ENCODE measurements around the gene VCL. TPM values are rescaled to one million over a fixed set of nuclear protein-coding genes. Genes with fewer than 3 reads are reported as not detected.

The VCL gene
- total RNA-seq, 1 experiment from 2014 or later = 106 TPM

GRCh38 chr10:73970845-73971244 lies 27.1 kb upstream of the VCL start:
- TF ChIP-seq REST (IDR thresholded peaks at IDR 0.05; ENCODE audit: low read depth) = no peak
- no peak for TF ChIP-seq TCF7L2 (IDR thresholded peaks at IDR 0.05; ENCODE audit: borderline replicate concordance, extremely low read depth, insufficient read depth, insufficient read length)
- TF ChIP-seq EZH2phosphoT487 (IDR thresholded peaks at IDR 0.05; ENCODE audit: borderline replicate concordance) = no peak
- TF ChIP-seq ZBTB33 (IDR thresholded peaks at IDR 0.05; ENCODE audit: extremely low read depth, insufficient replicate concordance, low read length) = no peak
- no peak for TF ChIP-seq YY1 (IDR thresholded peaks at IDR 0.05; ENCODE audit: extremely low read depth, insufficient replicate concordance, low read depth, low read length)
- no peak for TF ChIP-seq POLR2A (IDR thresholded peaks at IDR 0.05; ENCODE audit: borderline replicate concordance, extremely low read depth, insufficient read depth, insufficient read length)
- no peak for TF ChIP-seq POLR2AphosphoS5 (IDR thresholded peaks at IDR 0.05; ENCODE audit: low read depth, low read length)
- Histone ChIP-seq H4K20me1 (ENCODE audit: insufficient read depth) (no peaks in the 10 kb centered on the region), H3K36me3 (ENCODE audit: control insufficient read depth in 1 of 2, insufficient read depth in 2 of 2, low read length in 2 of 2) (no peaks in the 10 kb centered on the region), H3K27me3 (ENCODE audit: insufficient read depth, low read length) (no peaks in the 10 kb centered on the region), H3K9ac (ENCODE audit: low read length) (no peak overlapping the region), H2AFZ (ENCODE audit: low read depth, low read length, poor library complexity, severe bottlenecking) (peak overlapping the region; percentile 84), H3K4me2 (ENCODE audit: low read length) (no peak overlapping the region), H3K4me3 (replicated peaks in 1 of 2; ENCODE audit: low read depth in 1 of 2, low read length in 2 of 2) (no peak overlapping the region), H3K4me1 (ENCODE audit: control insufficient read depth in 1 of 2, insufficient read depth in 2 of 2, low read length in 2 of 2) (peaks cover 25 to 41% of the 10 kb centered on the region in 2 experiments), H3K27ac (ENCODE audit: low read depth, low read length) (no peak overlapping the region), H3K79me2 (ENCODE audit: insufficient read depth, low read length) (no peaks in the 10 kb centered on the region), H3K9me3 (ENCODE audit: control insufficient read depth in 1 of 2, insufficient read depth in 1 of 2, low read depth in 1 of 2, low read length in 2 of 2) (no peaks in the 10 kb centered on the region), H3K9me2 (ENCODE audit: insufficient read depth) (no peaks in the 10 kb centered on the region; the same call in 1 of the 2 replicates)
- DNase-seq (ENCODE audit: low read depth, low spot score) (no peak), ATAC-seq (no peak)
- RAD21 ChIA-PET (ENCODE audit: low non-redundant PET in 1 of 2, low total read pairs in 2 of 2, uncharacterized antibody in 2 of 2, unreplicated experiment in 2 of 2) = no interaction called here
- POLR2A ChIA-PET = no interaction called here
- no TSS peak for BruUV-seq (replicated peaks)
- CTCF ChIA-PET = no interaction called here
- intact Hi-C loops (cut with micrococcal nuclease) = no loop called here

All from HCT116 (cell line).